ENCODE results near the gene WDR33.

WDR33 gene

DNA sequence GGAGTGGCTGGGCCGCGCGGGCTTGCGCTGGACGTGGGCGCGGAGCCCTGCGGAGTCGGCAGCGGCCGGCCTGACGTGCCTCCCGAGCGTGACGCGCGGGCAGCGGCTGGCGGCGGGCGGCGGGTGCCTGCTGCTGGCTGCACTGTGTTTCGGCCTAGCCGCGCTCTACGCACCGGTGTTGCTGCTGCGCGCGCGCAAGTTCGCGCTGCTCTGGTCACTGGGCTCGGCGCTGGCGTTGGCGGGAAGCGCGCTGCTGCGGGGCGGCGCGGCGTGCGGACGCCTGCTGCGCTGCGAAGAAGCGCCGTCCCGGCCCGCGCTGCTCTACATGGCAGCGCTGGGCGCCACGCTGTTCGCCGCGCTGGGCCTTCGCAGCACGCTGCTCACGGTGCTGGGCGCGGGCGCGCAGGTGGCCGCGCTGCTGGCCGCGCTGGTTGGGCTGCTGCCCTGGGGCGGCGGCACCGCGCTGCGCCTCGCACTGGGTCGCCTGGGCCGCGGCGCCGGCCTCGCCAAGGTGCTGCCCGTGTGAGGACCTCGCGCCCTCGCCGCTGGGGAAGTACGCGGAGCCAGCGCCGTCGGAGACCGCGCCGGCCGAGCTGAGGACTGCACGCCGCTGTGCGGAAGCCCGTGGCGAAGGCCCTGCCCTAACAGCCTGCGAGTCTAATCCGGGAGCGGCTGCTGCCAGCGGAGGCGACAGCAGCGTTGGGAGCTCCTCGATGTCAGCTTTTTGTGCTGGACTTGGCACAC lies 109.1 kb downstream of the WDR33 start:
- Histone ChIP-seq H3K4me2 (peak overlapping the region; percentile 86), H3K9ac (peak overlapping the region; percentile 87), H4K20me1 (ENCODE audit: insufficient read depth) (no peaks in the 10 kb centered on the region), H3K4me3 (IDR thresholded peaks at IDR 0.05; ENCODE audit: insufficient read depth, low read depth, low read length) (no peak overlapping the region), H3K36me3 (ENCODE audit: insufficient read depth) (no peaks in the 10 kb centered on the region), H3K27ac (peak overlapping the region; percentile 97), H3K4me1 (ENCODE audit: low read depth, poor library complexity, severe bottlenecking) (peaks cover 50% of the 10 kb centered on the region), H3K27me3 (ENCODE audit: insufficient read depth, low read depth) (no peaks in the 10 kb centered on the region), H3K79me2 (ENCODE audit: insufficient read depth, low read depth) (peaks cover 17% of the 10 kb centered on the region; the same call in 1 of the 2 replicates), H2AFZ (ENCODE audit: low read depth) (no peak overlapping the region)
- TF ChIP-seq, protein P1, sequence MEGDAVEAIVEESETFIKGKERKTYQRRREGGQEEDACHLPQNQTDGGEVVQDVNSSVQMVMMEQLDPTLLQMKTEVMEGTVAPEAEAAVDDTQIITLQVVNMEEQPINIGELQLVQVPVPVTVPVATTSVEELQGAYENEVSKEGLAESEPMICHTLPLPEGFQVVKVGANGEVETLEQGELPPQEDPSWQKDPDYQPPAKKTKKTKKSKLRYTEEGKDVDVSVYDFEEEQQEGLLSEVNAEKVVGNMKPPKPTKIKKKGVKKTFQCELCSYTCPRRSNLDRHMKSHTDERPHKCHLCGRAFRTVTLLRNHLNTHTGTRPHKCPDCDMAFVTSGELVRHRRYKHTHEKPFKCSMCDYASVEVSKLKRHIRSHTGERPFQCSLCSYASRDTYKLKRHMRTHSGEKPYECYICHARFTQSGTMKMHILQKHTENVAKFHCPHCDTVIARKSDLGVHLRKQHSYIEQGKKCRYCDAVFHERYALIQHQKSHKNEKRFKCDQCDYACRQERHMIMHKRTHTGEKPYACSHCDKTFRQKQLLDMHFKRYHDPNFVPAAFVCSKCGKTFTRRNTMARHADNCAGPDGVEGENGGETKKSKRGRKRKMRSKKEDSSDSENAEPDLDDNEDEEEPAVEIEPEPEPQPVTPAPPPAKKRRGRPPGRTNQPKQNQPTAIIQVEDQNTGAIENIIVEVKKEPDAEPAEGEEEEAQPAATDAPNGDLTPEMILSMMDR (conservative IDR thresholded peaks at IDR 0.05; ENCODE audit: low read depth, low read length): no peak

DNA sequence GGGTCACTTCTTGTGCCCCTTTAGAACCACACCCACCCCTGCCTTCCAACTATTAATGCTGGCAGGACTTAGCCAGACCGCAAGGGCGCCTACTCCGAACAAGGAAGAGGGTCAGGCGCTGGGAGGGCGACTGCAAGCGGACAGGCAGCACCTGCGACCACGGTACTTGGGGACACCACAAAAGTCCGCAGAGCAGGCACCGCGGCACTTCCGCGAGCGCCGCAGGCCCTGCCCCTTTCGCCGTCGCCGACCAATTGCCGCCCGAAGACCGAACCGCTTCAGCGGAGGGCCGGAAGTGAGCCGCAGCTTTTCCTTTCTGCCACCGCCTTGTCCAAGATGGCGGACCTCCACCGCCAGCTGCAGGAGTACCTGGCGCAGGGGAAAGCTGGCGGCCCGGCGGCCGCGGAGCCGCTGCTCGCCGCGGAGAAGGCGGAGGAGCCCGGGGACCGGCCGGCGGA lies 109.7 kb downstream of the WDR33 start, which contains the start of gene SFT2D3:
Gene SFT2D3, plus strand, starts transcription at position 305 of the 458 bp plus-strand sequence. Its CDS starts 32 bp downstream, at position 337.
- TF ChIP-seq, protein P1 (conservative IDR thresholded peaks at IDR 0.05; ENCODE audit: low read depth, low read length): no peak
- peaks cover 48% of the 10 kb centered on the region for H3K4me1 ChIP-seq (ENCODE audit: low read depth, poor library complexity, severe bottlenecking)
- H3K79me2 ChIP-seq (ENCODE audit: insufficient read depth, low read depth): peaks cover 17% of the 10 kb centered on the region; the same call in 1 of the 2 replicates
- H4K20me1 ChIP-seq (ENCODE audit: insufficient read depth): no peaks in the 10 kb centered on the region
- peak within 1 kb of the TSS; percentile 71 for H3K4me3 ChIP-seq (IDR thresholded peaks at IDR 0.05; ENCODE audit: insufficient read depth, low read depth, low read length)
- H3K4me2 ChIP-seq: peak within 1 kb of the TSS; percentile 88
- peak within 1 kb of the TSS; percentile 87 for H3K9ac ChIP-seq
- H3K27me3 ChIP-seq (ENCODE audit: insufficient read depth, low read depth): no peaks in the 10 kb centered on the region
- peak within 1 kb of the TSS; percentile 97 for H3K27ac ChIP-seq
- H3K36me3 ChIP-seq (ENCODE audit: insufficient read depth): no peaks in the 10 kb centered on the region
- peak within 1 kb of the TSS; percentile 30; the same call in 1 of the 2 replicates for H2AFZ ChIP-seq (ENCODE audit: low read depth)

DNA sequence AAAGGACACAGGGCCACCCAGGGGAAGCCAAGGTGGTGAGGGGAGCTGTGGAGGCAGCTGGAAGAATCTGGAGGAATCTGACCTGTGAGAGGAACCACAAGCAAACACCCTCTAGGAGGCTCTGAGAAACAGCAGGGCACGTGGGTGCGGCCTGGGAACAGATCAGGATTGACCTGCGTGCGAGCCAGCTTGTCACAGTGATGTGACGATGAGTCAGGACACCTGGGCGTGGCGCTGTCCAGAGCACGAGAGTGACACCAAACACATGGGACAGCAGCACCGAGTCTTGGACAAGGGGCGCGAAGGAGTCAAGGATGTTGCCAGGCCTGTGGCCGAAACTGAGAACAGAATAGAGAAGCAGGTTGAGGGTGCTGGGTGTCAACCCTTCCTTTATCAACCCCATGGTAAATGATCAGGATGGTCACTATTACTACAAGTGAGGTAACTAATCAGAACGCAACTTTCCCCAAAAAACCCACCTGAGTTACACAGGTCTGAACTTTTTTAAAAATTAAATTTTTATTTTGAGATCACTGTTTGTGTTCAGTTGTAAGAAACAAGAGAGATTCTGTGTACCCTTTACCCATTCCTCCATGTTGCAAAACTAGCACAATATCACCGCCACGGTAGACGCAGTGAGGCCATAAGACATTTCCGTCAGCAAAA lies 110.3 kb downstream of the WDR33 start:
- H3K9ac ChIP-seq: peak overlapping the region; percentile 87
- no peaks in the 10 kb centered on the region for H3K27me3 ChIP-seq (ENCODE audit: insufficient read depth, low read depth)
- H2AFZ ChIP-seq (ENCODE audit: low read depth): peak overlapping the region; percentile 30; the same call in 1 of the 2 replicates
- peak overlapping the region; percentile 71 for H3K4me3 ChIP-seq (IDR thresholded peaks at IDR 0.05; ENCODE audit: insufficient read depth, low read depth, low read length)
- peak overlapping the region; percentile 88 for H3K4me2 ChIP-seq
- peaks cover 17% of the 10 kb centered on the region; the same call in 1 of the 2 replicates for H3K79me2 ChIP-seq (ENCODE audit: insufficient read depth, low read depth)
- TF ChIP-seq, protein P1 (conservative IDR thresholded peaks at IDR 0.05; ENCODE audit: low read depth, low read length): peak; percentile 41
- peaks cover 42% of the 10 kb centered on the region for H3K4me1 ChIP-seq (ENCODE audit: low read depth, poor library complexity, severe bottlenecking)
- H3K27ac ChIP-seq: peak overlapping the region; percentile 97
- no peaks in the 10 kb centered on the region for H4K20me1 ChIP-seq (ENCODE audit: insufficient read depth)
- no peaks in the 10 kb centered on the region for H3K36me3 ChIP-seq (ENCODE audit: insufficient read depth)

DNA sequence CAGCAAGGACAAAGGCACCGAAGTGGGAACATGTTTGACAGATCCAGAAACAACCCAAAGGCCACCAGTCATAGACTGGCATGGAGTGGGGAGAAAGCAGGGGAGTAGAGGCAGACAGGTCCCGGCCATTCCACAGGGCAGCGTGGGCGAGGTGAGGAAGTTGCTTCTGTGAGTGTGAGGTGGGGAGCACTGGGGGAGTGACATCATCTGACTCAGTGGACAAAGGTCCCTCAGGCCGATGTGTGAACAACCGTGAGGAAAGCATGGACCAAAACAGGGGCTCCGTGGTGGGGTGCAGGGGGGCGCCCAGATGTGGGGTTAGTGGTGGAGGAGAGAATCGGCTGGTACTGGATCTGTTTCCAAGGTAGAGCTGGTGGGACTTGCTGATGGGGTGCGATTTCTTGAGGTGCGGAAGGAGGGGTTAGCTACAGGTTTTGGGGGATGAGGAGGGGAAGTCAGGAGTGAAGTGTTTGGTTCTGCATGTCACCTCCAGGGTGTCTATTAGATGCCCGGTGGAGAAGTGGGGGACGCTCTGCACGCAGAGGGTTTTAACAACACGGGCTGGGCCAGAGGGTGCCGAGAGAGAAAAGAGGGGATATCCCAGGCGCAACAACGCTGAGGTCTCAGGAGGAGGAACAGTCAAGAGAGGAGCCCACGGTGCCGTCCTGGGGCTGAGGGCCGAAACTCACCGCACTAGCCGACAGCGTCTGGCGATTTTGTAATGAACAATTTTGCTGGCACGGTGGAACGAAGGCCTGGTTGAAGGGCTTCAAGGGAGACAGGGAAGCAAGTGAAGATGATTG lies 112.2 kb downstream of the WDR33 start:
- Histone ChIP-seq H4K20me1 (ENCODE audit: insufficient read depth) (no peaks in the 10 kb centered on the region), H3K79me2 (ENCODE audit: insufficient read depth, low read depth) (peaks cover 14% of the 10 kb centered on the region; the same call in 1 of the 2 replicates), H3K4me1 (ENCODE audit: low read depth, poor library complexity, severe bottlenecking) (peaks cover 23% of the 10 kb centered on the region), H3K36me3 (ENCODE audit: insufficient read depth) (no peaks in the 10 kb centered on the region), H3K9ac (no peak overlapping the region), H3K4me3 (IDR thresholded peaks at IDR 0.05; ENCODE audit: insufficient read depth, low read depth, low read length) (no peak overlapping the region), H3K27ac (no peak overlapping the region), H3K27me3 (ENCODE audit: insufficient read depth, low read depth) (no peaks in the 10 kb centered on the region), H2AFZ (ENCODE audit: low read depth) (no peak overlapping the region), H3K4me2 (no peak overlapping the region)
- TF ChIP-seq, protein P1 (conservative IDR thresholded peaks at IDR 0.05; ENCODE audit: low read depth, low read length): no peak
